ENCODE results near the gene GAB2. TPM values are rescaled to one million over a fixed set of nuclear protein-coding genes. Genes with fewer than 3 reads are reported as not detected.

GAB2 gene
- total and polyA plus RNA-seq, 7 experiments from 2014 or later, result 0.17 to 42.6 (median 3.5) TPM

GRCh38 chr11:78327945-78328344, 89.7 kb downstream of the GAB2 start:
- ChIA-PET CTCF (no interaction called here), POLR2A (no interaction called here)
- H3K9me3 ChIP-seq (ENCODE audit: control insufficient read depth in 2 of 3, low read length in 3 of 3), result no peaks in the 10 kb centered on the region
- DNase-seq (no peak), ATAC-seq (no peak)
- no peak overlapping the region for H3K27ac ChIP-seq (ENCODE audit: low read depth, low read length)
- Mint-ChIP-seq H3K4me3 (no peak overlapping the region), H3K36me3 (peaks cover 0 to 57% (median 0%) of the 10 kb centered on the region in 5 donors), H3K27ac (no peak overlapping the region), H3K27me3 (no peaks in the 10 kb centered on the region), H3K9me3 (peaks cover 0 to 15% (median 0%) of the 10 kb centered on the region in 11 donors), H3K4me1 (peaks cover 3 to 83% (median 18%) of the 10 kb centered on the region in 7 donors)
- intact Hi-C loops (cut with micrococcal nuclease), result no loop called here
- no peaks in the 10 kb centered on the region for H3K27me3 ChIP-seq (ENCODE audit: control insufficient read depth in 2 of 2, insufficient read depth in 2 of 2, low read length in 2 of 2)
- no peak overlapping the region for H3K4me3 ChIP-seq (ENCODE audit: low read length)
- no peaks in the 10 kb centered on the region for H3K36me3 ChIP-seq (ENCODE audit: control insufficient read depth in 2 of 3, insufficient read depth in 3 of 3, low read length in 3 of 3)
- H3K4me1 ChIP-seq (ENCODE audit: control insufficient read depth in 2 of 2, insufficient read depth in 2 of 2, low read length in 2 of 2), result peaks cover 0 to 6% of the 10 kb centered on the region in 2 donors

- peaks cover 0 to 6% of the 10 kb centered on the region in 2 donors for H3K4me1 ChIP-seq (ENCODE audit: control insufficient read depth in 2 of 2, insufficient read depth in 2 of 2, low read length in 2 of 2)
- Mint-ChIP-seq H3K27ac (peak overlapping the region in 5 of 9 donors; percentile 15 to 91 (median 47)), H3K4me3 (peak overlapping the region in 1 of 10 donors; percentile 63), H3K36me3 (peaks cover 0 to 68% (median 0%) of the 10 kb centered on the region in 5 donors), H3K4me1 (peaks cover 3 to 83% (median 18%) of the 10 kb centered on the region in 7 donors), H3K9me3 (peaks cover 0 to 19% (median 0%) of the 10 kb centered on the region in 11 donors), H3K27me3 (no peaks in the 10 kb centered on the region)
- ATAC-seq (peak; percentile 88), DNase-seq (peak in 6 of 9 donors; percentile 29 to 63 (median 42))
- CTCF ChIA-PET, result no interaction called here
- no peak overlapping the region for H3K27ac ChIP-seq (ENCODE audit: low read depth, low read length)
- intact Hi-C loops (cut with micrococcal nuclease), result loop anchor here in 1 of 2 donors (1.0 to 2.0 kb wide), 5 partner anchors 13 to 97 kb away; partner anchors contain the start of gene GAB2
- no peaks in the 10 kb centered on the region for H3K9me3 ChIP-seq (ENCODE audit: control insufficient read depth in 2 of 3, low read length in 3 of 3)
- POLR2A ChIA-PET, result no interaction called here
- no peaks in the 10 kb centered on the region for H3K27me3 ChIP-seq (ENCODE audit: control insufficient read depth in 2 of 2, insufficient read depth in 2 of 2, low read length in 2 of 2)
- no peak overlapping the region for H3K4me3 ChIP-seq (ENCODE audit: low read length)
- no peaks in the 10 kb centered on the region for H3K36me3 ChIP-seq (ENCODE audit: control insufficient read depth in 2 of 3, insufficient read depth in 3 of 3, low read length in 3 of 3)
Measured at GRCh38 chr11:78325274-78325781, 92.3 kb downstream of the GAB2 start.

GRCh38 chr11:78323363-78323762, 94.3 kb downstream of the GAB2 start:
- no peak overlapping the region for H3K27ac Mint-ChIP-seq
- Histone ChIP-seq H3K27ac (ENCODE audit: low read depth, low read length) (no peak overlapping the region), H3K9me3 (ENCODE audit: control insufficient read depth in 2 of 3, low read length in 3 of 3) (no peaks in the 10 kb centered on the region), H3K4me3 (ENCODE audit: low read length) (no peak overlapping the region), H3K27me3 (ENCODE audit: control insufficient read depth in 2 of 2, insufficient read depth in 2 of 2, low read length in 2 of 2) (no peaks in the 10 kb centered on the region), H3K4me1 (ENCODE audit: control insufficient read depth in 2 of 2, insufficient read depth in 2 of 2, low read length in 2 of 2) (peaks cover 0 to 6% of the 10 kb centered on the region in 2 donors), H3K36me3 (ENCODE audit: control insufficient read depth in 2 of 3, insufficient read depth in 3 of 3, low read length in 3 of 3) (no peaks in the 10 kb centered on the region)
- intact Hi-C loops (cut with micrococcal nuclease), result no loop called here
- ATAC-seq (no peak), DNase-seq (no peak)
- H3K36me3 Mint-ChIP-seq, result peaks cover 0 to 54% (median 0%) of the 10 kb centered on the region in 5 donors
- H3K27me3 Mint-ChIP-seq, result no peaks in the 10 kb centered on the region
- H3K9me3 Mint-ChIP-seq, result peaks cover 0 to 8% (median 0%) of the 10 kb centered on the region in 11 donors
- H3K4me3 Mint-ChIP-seq, result no peak overlapping the region
- ChIA-PET CTCF (interaction anchor here (0.6 kb wide), 1 partner anchor 126 kb away, joined by 4 read pairs; no protein-coding TSS in a partner anchor), POLR2A (no interaction called here)
- peaks cover 3 to 82% (median 18%) of the 10 kb centered on the region in 7 donors for H3K4me1 Mint-ChIP-seq

- H3K4me1 ChIP-seq (ENCODE audit: control insufficient read depth in 2 of 2, insufficient read depth in 2 of 2, low read length in 2 of 2), result no peaks in the 10 kb centered on the region
- CTCF ChIA-PET, result no interaction called here
- Mint-ChIP-seq H3K9me3 (peaks cover 0 to 9% (median 0%) of the 10 kb centered on the region in 11 donors), H3K4me3 (no peak overlapping the region), H3K36me3 (peaks cover 0 to 57% (median 0%) of the 10 kb centered on the region in 5 donors), H3K27me3 (no peaks in the 10 kb centered on the region), H3K27ac (no peak overlapping the region), H3K4me1 (peaks cover 0 to 82% (median 4%) of the 10 kb centered on the region in 7 donors)
- ATAC-seq, result no peak
- DNase-seq, result no peak
- no peak overlapping the region for H3K27ac ChIP-seq (ENCODE audit: low read depth, low read length)
- no peaks in the 10 kb centered on the region for H3K27me3 ChIP-seq (ENCODE audit: control insufficient read depth in 2 of 2, insufficient read depth in 2 of 2, low read length in 2 of 2)
- POLR2A ChIA-PET, result no interaction called here
- no peaks in the 10 kb centered on the region for H3K9me3 ChIP-seq (ENCODE audit: control insufficient read depth in 2 of 3, low read length in 3 of 3)
- H3K4me3 ChIP-seq (ENCODE audit: low read length), result no peak overlapping the region
- intact Hi-C loops (cut with micrococcal nuclease), result no loop called here
- H3K36me3 ChIP-seq (ENCODE audit: control insufficient read depth in 2 of 3, insufficient read depth in 3 of 3, low read length in 3 of 3), result no peaks in the 10 kb centered on the region
Measured at GRCh38 chr11:78319453-78319955, 98.1 kb downstream of the GAB2 start.

GRCh38 chr11:78318321-78319114, 99.1 kb downstream of the GAB2 start:
- Histone ChIP-seq H3K9me3 (ENCODE audit: control insufficient read depth in 2 of 3, low read length in 3 of 3) (no peaks in the 10 kb centered on the region), H3K4me1 (ENCODE audit: control insufficient read depth in 2 of 2, insufficient read depth in 2 of 2, low read length in 2 of 2) (no peaks in the 10 kb centered on the region), H3K4me3 (ENCODE audit: low read length) (no peak overlapping the region), H3K27ac (ENCODE audit: low read depth, low read length) (no peak overlapping the region), H3K36me3 (ENCODE audit: control insufficient read depth in 2 of 3, insufficient read depth in 3 of 3, low read length in 3 of 3) (no peaks in the 10 kb centered on the region), H3K27me3 (ENCODE audit: control insufficient read depth in 2 of 2, insufficient read depth in 2 of 2, low read length in 2 of 2) (no peaks in the 10 kb centered on the region)
- ATAC-seq (no peak), DNase-seq (no peak)
- ChIA-PET CTCF (no interaction called here), POLR2A (no interaction called here)
- no peak overlapping the region for H3K4me3 Mint-ChIP-seq
- H3K27me3 Mint-ChIP-seq, result no peaks in the 10 kb centered on the region
- peaks cover 0 to 9% (median 0%) of the 10 kb centered on the region in 11 donors for H3K9me3 Mint-ChIP-seq
- peak overlapping the region in 1 of 9 donors; percentile 36 for H3K27ac Mint-ChIP-seq
- H3K4me1 Mint-ChIP-seq, result peaks cover 0 to 83% (median 0%) of the 10 kb centered on the region in 7 donors
- H3K36me3 Mint-ChIP-seq, result peaks cover 0 to 51% (median 0%) of the 10 kb centered on the region in 5 donors
- intact Hi-C loops (cut with micrococcal nuclease), result no loop called here

GRCh38 chr11:78315724-78316123, 101.9 kb downstream of the GAB2 start:
- intact Hi-C loops (cut with micrococcal nuclease), result no loop called here
- CTCF ChIA-PET, result no interaction called here
- Mint-ChIP-seq H3K36me3 (peaks cover 0 to 36% (median 0%) of the 10 kb centered on the region in 5 donors), H3K27me3 (no peaks in the 10 kb centered on the region), H3K4me3 (no peak overlapping the region), H3K4me1 (peaks cover 0 to 84% (median 0%) of the 10 kb centered on the region in 7 donors), H3K27ac (no peak overlapping the region), H3K9me3 (peaks cover 0 to 4% (median 0%) of the 10 kb centered on the region in 11 donors)
- ATAC-seq, result no peak
- no peak overlapping the region for H3K4me3 ChIP-seq (ENCODE audit: low read length)
- no peak overlapping the region for H3K27ac ChIP-seq (ENCODE audit: low read depth, low read length)
- H3K4me1 ChIP-seq (ENCODE audit: control insufficient read depth in 2 of 2, insufficient read depth in 2 of 2, low read length in 2 of 2), result no peaks in the 10 kb centered on the region
- peaks cover 0 to 3% of the 10 kb centered on the region in 2 donors for H3K27me3 ChIP-seq (ENCODE audit: control insufficient read depth in 2 of 2, insufficient read depth in 2 of 2, low read length in 2 of 2)
- POLR2A ChIA-PET, result no interaction called here
- H3K36me3 ChIP-seq (ENCODE audit: control insufficient read depth in 2 of 3, insufficient read depth in 3 of 3, low read length in 3 of 3), result no peaks in the 10 kb centered on the region
- DNase-seq, result no peak
- H3K9me3 ChIP-seq (ENCODE audit: control insufficient read depth in 2 of 3, low read length in 3 of 3), result no peaks in the 10 kb centered on the region
